Measurements from ENCODE around the gene PIAS4.

The PIAS4 gene

DNA sequence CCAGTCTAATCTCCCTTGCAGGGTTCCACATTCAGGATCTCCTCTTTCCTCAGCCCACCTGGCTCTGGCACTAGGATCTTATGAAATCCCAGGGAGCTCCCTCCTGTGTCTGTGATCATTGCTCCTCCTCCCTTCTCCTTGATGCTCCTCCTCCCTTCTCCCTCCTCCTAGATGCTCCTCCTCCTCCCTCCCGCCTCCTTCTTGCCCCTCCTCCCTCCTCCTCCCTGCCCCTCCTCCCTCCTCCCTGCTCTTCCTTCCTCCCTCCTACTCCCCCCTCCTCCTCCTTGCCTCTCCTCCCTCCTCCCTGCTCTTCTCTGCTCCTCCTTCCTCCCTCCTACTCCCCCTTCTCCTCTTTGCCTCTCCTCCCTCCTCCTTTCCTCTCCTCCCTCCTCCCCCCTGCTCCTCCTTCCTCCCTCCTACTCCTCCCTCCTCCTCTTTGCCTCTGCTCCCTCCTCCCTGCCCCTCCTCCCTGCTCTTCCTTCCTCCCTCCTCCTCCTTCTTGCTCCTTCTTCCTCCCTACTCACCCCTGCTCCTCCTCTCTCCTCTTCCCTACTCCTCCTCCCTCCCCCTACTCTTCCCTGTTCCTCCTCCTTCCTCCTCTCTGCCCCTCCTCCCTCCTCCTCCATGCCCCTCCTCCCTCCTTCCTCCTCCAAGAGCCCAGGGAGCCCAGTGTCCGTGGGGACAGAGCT lies 74.0 kb downstream of the PIAS4 start (continued):
- no peak for TF ChIP-seq ZNF426 (tag by site-specific recombination; IDR thresholded peaks at IDR 0.05)
- TF ChIP-seq SP2 (tag by site-specific recombination; IDR thresholded peaks at IDR 0.05) = peak; percentile 55
- no peak for TF ChIP-seq ZNF639 (tag by site-specific recombination; IDR thresholded peaks at IDR 0.05)
- no peak for TF ChIP-seq ZNF280C (tag by site-specific recombination; IDR thresholded peaks at IDR 0.05)
- TF ChIP-seq ZNF280D (tag by site-specific recombination; IDR thresholded peaks at IDR 0.05) = no peak
- TF ChIP-seq ZNF266 (tag by site-specific recombination; IDR thresholded peaks at IDR 0.05; ENCODE audit: low read depth) = no peak
- TF ChIP-seq ZNF747 (tag by site-specific recombination; IDR thresholded peaks at IDR 0.05) = no peak
- TF ChIP-seq EGR2 (tag by site-specific recombination; IDR thresholded peaks at IDR 0.05; ENCODE audit: low read depth) = peak; percentile 94
- TF ChIP-seq ZNF707 (tag by site-specific recombination; IDR thresholded peaks at IDR 0.05) = no peak
- no peak for TF ChIP-seq ZNF623 (tag by site-specific recombination; IDR thresholded peaks at IDR 0.05)
- no peak for TF ChIP-seq ZNF24 (tag by site-specific recombination; IDR thresholded peaks at IDR 0.05)
- no peak for TF ChIP-seq ZFP69B (tag by site-specific recombination; IDR thresholded peaks at IDR 0.05)
- TF ChIP-seq, protein P1, sequence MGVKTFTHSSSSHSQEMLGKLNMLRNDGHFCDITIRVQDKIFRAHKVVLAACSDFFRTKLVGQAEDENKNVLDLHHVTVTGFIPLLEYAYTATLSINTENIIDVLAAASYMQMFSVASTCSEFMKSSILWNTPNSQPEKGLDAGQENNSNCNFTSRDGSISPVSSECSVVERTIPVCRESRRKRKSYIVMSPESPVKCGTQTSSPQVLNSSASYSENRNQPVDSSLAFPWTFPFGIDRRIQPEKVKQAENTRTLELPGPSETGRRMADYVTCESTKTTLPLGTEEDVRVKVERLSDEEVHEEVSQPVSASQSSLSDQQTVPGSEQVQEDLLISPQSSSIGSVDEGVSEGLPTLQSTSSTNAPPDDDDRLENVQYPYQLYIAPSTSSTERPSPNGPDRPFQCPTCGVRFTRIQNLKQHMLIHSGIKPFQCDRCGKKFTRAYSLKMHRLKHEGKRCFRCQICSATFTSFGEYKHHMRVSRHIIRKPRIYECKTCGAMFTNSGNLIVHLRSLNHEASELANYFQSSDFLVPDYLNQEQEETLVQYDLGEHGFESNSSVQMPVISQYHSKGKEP (tag by site-specific recombination; IDR thresholded peaks at IDR 0.05) = no peak
- no peak for TF ChIP-seq ZNF394 (tag by site-specific recombination; IDR thresholded peaks at IDR 0.05; ENCODE audit: borderline replicate concordance)
- TF ChIP-seq ZNF701 (tag by site-specific recombination; IDR thresholded peaks at IDR 0.05) = no peak
- TF ChIP-seq ZNF629 (tag by site-specific recombination; IDR thresholded peaks at IDR 0.05) = no peak
- no peak for TF ChIP-seq FEZF1 (tag by site-specific recombination; IDR thresholded peaks at IDR 0.05)
- 0 out of 2 replicates have a peak, but pooled peaks have one; percentile 43 for TF ChIP-seq ZNF157 (tag by site-specific recombination; IDR thresholded peaks at IDR 0.05)
- TF ChIP-seq ZNF16 (tag by site-specific recombination; IDR thresholded peaks at IDR 0.05; ENCODE audit: low read depth) = no peak
- TF ChIP-seq KLF1 (tag by site-specific recombination; IDR thresholded peaks at IDR 0.05) = no peak
- TF ChIP-seq ZNF2 (tag by site-specific recombination; IDR thresholded peaks at IDR 0.05) = 0 out of 2 replicates have a peak, but pooled peaks have one; percentile 43
- TF ChIP-seq ZNF174 (tag by site-specific recombination; IDR thresholded peaks at IDR 0.05) = no peak
- no peak for TF ChIP-seq ZNF792 (tag by site-specific recombination; IDR thresholded peaks at IDR 0.05)
- TF ChIP-seq, protein P2, sequence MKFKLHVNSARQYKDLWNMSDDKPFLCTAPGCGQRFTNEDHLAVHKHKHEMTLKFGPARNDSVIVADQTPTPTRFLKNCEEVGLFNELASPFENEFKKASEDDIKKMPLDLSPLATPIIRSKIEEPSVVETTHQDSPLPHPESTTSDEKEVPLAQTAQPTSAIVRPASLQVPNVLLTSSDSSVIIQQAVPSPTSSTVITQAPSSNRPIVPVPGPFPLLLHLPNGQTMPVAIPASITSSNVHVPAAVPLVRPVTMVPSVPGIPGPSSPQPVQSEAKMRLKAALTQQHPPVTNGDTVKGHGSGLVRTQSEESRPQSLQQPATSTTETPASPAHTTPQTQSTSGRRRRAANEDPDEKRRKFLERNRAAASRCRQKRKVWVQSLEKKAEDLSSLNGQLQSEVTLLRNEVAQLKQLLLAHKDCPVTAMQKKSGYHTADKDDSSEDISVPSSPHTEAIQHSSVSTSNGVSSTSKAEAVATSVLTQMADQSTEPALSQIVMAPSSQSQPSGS (tag by site-specific recombination; IDR thresholded peaks at IDR 0.05; ENCODE audit: low read depth) = no peak
- TF ChIP-seq ZSCAN30 (tag by site-specific recombination; IDR thresholded peaks at IDR 0.05) = no peak
- TF ChIP-seq KLF16 (tag by site-specific recombination; IDR thresholded peaks at IDR 0.05) = no peak
- TF ChIP-seq, protein P3, sequence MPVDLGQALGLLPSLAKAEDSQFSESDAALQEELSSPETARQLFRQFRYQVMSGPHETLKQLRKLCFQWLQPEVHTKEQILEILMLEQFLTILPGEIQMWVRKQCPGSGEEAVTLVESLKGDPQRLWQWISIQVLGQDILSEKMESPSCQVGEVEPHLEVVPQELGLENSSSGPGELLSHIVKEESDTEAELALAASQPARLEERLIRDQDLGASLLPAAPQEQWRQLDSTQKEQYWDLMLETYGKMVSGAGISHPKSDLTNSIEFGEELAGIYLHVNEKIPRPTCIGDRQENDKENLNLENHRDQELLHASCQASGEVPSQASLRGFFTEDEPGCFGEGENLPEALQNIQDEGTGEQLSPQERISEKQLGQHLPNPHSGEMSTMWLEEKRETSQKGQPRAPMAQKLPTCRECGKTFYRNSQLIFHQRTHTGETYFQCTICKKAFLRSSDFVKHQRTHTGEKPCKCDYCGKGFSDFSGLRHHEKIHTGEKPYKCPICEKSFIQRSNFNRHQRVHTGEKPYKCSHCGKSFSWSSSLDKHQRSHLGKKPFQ (tag by site-specific recombination; IDR thresholded peaks at IDR 0.05) = no peak
- TF ChIP-seq BCL11B (tag by site-specific recombination; IDR thresholded peaks at IDR 0.05; ENCODE audit: low read depth) = no peak
- no peak for TF ChIP-seq ZBTB8A (tag by site-specific recombination; IDR thresholded peaks at IDR 0.05)
- peak; percentile 48; the same call in 1 of the 2 replicates for TF ChIP-seq ZNF785 (tag by site-specific recombination; IDR thresholded peaks at IDR 0.05)

All from HEK293 (cell line).